OCI-LY7 (cell line): ENCODE results near the gene RECK. TPM values are rescaled to one million over a fixed set of nuclear protein-coding genes. Genes with fewer than 3 reads are reported as not detected.

ENCODE experiments used
- BruUV-seq: library from RNA; stranded (reverse); fragments of 400-500 nt; replicated peaks from 2 replicates; lab custom pipeline; 2021; lab: Mats Ljungman, UMichigan
- CTCF ChIA-PET: fragments of 300-600 bp; sonication (Branson Sonifier 250); formaldehyde crosslinking; loops from one replicate; lab custom pipeline; 2022; ENCODE audit warnings: antibody characterized with exemption; ENCODE audit not compliant: unreplicated experiment; lab: Charles Lee
- POLR2A ChIA-PET: fragments of 300-600 bp; sonication (Branson Sonifier 250); formaldehyde crosslinking; loops from one replicate; lab custom pipeline; 2022; ENCODE audit warnings: antibody characterized with exemption; lab: Charles Lee
- DNase-seq: peaks from one replicate; pipeline ENCODE4 v3.0.0-alpha.2; 2015; ENCODE audit warnings: low spot score
- H2AFZ ChIP-seq: fragments of 200-600 bp; sonication (generic), shearing (Covaris generic); 2 replicates; pipeline ENCODE4 v1.6.1; 2014; ENCODE audit warnings: mild to moderate bottlenecking, antibody characterized with exemption, low read length, moderate library complexity
- H3K27ac ChIP-seq: fragments of 200-600 bp; sonication (generic); 2 replicates; pipeline ENCODE4 v1.5.1; 2014; ENCODE audit warnings: mixed run types, low read depth, mild to moderate bottlenecking, moderate library complexity, low read length, inconsistent platforms; ENCODE audit not compliant: poor library complexity, severe bottlenecking
- H3K36me3 ChIP-seq: fragments of 200-600 bp; sonication (generic); 2 replicates; pipeline ENCODE4 v1.6.1; 2014; ENCODE audit warnings: mild to moderate bottlenecking, antibody characterized with exemption, low read length, moderate library complexity, mixed read lengths; ENCODE audit not compliant: insufficient read depth
- H3K4me1 ChIP-seq: fragments of 200-600 bp; sonication (generic); 2 replicates; pipeline ENCODE4 v1.5.1; 2014; ENCODE audit warnings: mild to moderate bottlenecking, low read length; ENCODE audit not compliant: insufficient read depth, poor library complexity, severe bottlenecking
- H3K4me2 ChIP-seq: fragments of 200-600 bp; sonication (generic); 2 replicates; pipeline ENCODE4 v1.6.1; 2014; ENCODE audit warnings: mild to moderate bottlenecking, low read length
- H3K4me3 ChIP-seq: fragments of 200-600 bp; sonication (generic); 2 replicates; pipeline ENCODE4 v1.5.1; 2014; ENCODE audit warnings: mild to moderate bottlenecking, low read depth, low read length; ENCODE audit not compliant: poor library complexity, severe bottlenecking
- H3K79me2 ChIP-seq: fragments of 200-600 bp; sonication (generic); 2 replicates; pipeline ENCODE4 v1.6.1; 2016; ENCODE audit warnings: low read depth, mild to moderate bottlenecking, low read length, moderate library complexity, mixed read lengths; ENCODE audit not compliant: insufficient read depth
- H3K9me2 ChIP-seq: fragments of 200-600 bp; sonication (generic); 2 replicates; pipeline ENCODE4 v1.6.1; 2016; ENCODE audit warnings: mild to moderate bottlenecking, low read length, mixed read lengths; ENCODE audit not compliant: insufficient read depth
- H3K9me3 ChIP-seq: fragments of 200-600 bp; sonication (generic); 2 replicates; pipeline ENCODE4 v1.6.1; 2014; ENCODE audit warnings: mild to moderate bottlenecking, mixed run types, low read length, mixed read lengths
- H4K20me1 ChIP-seq: fragments of 200-600 bp; sonication (generic); 2 replicates; pipeline ENCODE4 v1.6.1; 2014; ENCODE audit warnings: mild to moderate bottlenecking, antibody characterized with exemption, low read length, moderate library complexity, mixed read lengths; ENCODE audit not compliant: insufficient read depth
- CTCF ChIP-seq: fragments of 200-600 bp; sonication (generic); conservative IDR thresholded peaks from 2 replicates; pipeline ENCODE4 v1.5.1; 2014; ENCODE audit warnings: mild to moderate bottlenecking, antibody characterized with exemption, low read length, moderate library complexity, mixed read lengths
- EZH2phosphoT487 ChIP-seq: fragments of 200-600 bp; sonication (generic); IDR thresholded peaks from 2 replicates; pipeline ENCODE4 v1.6.1; 2018; ENCODE audit warnings: low read depth, borderline replicate concordance, mild to moderate bottlenecking, mixed run types, antibody characterized with exemption, low read length, moderate library complexity, mixed read lengths
- intact Hi-C: fragments of 100-400 bp; cut with micrococcal nuclease; formaldehyde crosslinking; loops from one replicate; pipeline ENCODE4 v1.10.0; 2022; ENCODE audit not compliant: unreplicated experiment
- total RNA-seq, 2 experiments: library from RNA; depleted of rRNA in 1 of 2; stranded (reverse); fragments of >200 nt in 1 of 2; shearing (Covaris generic) in 1 of 2; gene quantifications; 2 replicates each; pipeline ENCODE4 v1.2.3, GENCODE V29; 2014 to 2022

The RECK gene
- total RNA-seq, 2 experiments from 2014 or later = 3.0 to 6.5 TPM

- intact Hi-C loops = no loop called here
- Histone ChIP-seq H3K4me2 (no peak overlapping the region), H3K4me1 (peaks cover 12% of the 10 kb centered on the region), H3K36me3 (no peaks in the 10 kb centered on the region), H4K20me1 (no peaks in the 10 kb centered on the region), H3K79me2 (no peaks in the 10 kb centered on the region), H3K9me3 (no peaks in the 10 kb centered on the region), H2AFZ (no peak overlapping the region), H3K9me2 (no peaks in the 10 kb centered on the region), H3K27ac (no peak overlapping the region), H3K4me3 (no peak overlapping the region)
- BruUV-seq = no TSS peak
- TF ChIP-seq EZH2phosphoT487 (no peak), CTCF (no peak)
- ChIA-PET POLR2A (interaction anchor here (0.6 to 0.7 kb wide), 4 partner anchors 11 to 1196 kb away, joined by 3 to 5 read pairs (median 4); no protein-coding TSS in a partner anchor), CTCF (no interaction called here)
- no peak for DNase-seq
These were observed 8.9 kb downstream of the RECK start for GRCh38 chr9:36045610-36046009.

- Histone ChIP-seq H3K4me3 (no peak overlapping the region), H3K4me1 (peaks cover 1% of the 10 kb centered on the region)
- CTCF ChIA-PET = no interaction called here
These were observed 10.2 kb downstream of the RECK start for GRCh38 chr9:36046923-36047322.

More at GRCh38 chr9:36046923-36047322, 10.2 kb downstream of the RECK start:
- POLR2A ChIA-PET = interaction anchor here (0.5 kb wide), 1 partner anchor 39 kb away, joined by 3 read pairs; no protein-coding TSS in a partner anchor
- intact Hi-C loops = no loop called here
- Histone ChIP-seq H4K20me1 (no peaks in the 10 kb centered on the region), H3K9me3 (no peaks in the 10 kb centered on the region), H3K79me2 (no peaks in the 10 kb centered on the region), H3K27ac (no peak overlapping the region), H2AFZ (no peak overlapping the region), H3K9me2 (no peaks in the 10 kb centered on the region), H3K4me2 (no peak overlapping the region), H3K36me3 (no peaks in the 10 kb centered on the region)
- no peak for DNase-seq
- TF ChIP-seq CTCF (no peak), EZH2phosphoT487 (no peak)
- no TSS peak for BruUV-seq
